ENCODE data around the gene NOD2. TPM values are rescaled to one million over a fixed set of nuclear protein-coding genes. Genes with fewer than 3 reads are reported as not detected.

NOD2 gene
- total and polyA plus RNA-seq, 2 of the 13 experiments (the other 11 are each of a cell fraction or from before 2014, with no cell fraction given): 0.27 to 0.81 TPM

DNA sequence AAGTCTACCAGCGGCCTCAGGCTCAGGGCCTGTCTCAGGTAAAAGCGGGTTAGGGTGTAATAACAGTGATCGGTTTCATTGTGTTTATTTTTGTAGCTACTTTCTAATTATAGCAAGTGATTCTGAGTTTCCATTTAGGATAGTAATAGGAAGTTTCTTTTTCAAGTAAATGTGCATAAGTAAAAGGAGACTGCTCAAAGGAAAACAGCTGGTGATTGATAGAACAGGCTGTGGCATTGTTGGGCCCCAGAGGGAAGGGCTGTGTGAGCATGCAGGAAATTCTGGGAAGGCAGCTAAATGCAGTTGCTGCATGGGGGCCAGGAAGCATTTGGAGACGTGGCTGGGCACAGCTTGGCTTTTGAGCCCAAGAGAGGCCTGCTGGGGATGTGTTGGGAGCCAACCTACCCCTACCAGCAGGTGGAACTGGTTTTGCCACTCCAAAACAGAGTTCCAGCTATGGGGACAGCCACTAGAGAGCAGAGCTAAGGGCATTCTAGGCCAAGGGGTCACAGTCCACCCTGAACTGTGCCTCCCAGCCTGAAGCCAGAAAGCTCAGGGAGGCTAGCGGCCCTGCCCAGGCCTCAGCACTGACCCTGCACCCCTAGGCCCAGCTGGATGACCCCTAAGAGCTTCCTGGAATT is 24.9 kb upstream of the NOD2 start (continued):
- TF ChIP-seq ZNF646 (CRISPR knock-in tag; IDR thresholded peaks at IDR 0.05): no peak
- no peak for TF ChIP-seq MED8 (CRISPR knock-in tag; IDR thresholded peaks at IDR 0.05; ENCODE audit: insufficient replicate concordance)
- TF ChIP-seq MIXL1 (CRISPR knock-in tag; IDR thresholded peaks at IDR 0.05): no peak
- TF ChIP-seq NFE2L2 (IDR thresholded peaks at IDR 0.05; ENCODE audit: low read length): no peak
- TF ChIP-seq, protein P1, sequence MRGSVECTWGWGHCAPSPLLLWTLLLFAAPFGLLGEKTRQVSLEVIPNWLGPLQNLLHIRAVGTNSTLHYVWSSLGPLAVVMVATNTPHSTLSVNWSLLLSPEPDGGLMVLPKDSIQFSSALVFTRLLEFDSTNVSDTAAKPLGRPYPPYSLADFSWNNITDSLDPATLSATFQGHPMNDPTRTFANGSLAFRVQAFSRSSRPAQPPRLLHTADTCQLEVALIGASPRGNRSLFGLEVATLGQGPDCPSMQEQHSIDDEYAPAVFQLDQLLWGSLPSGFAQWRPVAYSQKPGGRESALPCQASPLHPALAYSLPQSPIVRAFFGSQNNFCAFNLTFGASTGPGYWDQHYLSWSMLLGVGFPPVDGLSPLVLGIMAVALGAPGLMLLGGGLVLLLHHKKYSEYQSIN (CRISPR knock-in tag; IDR thresholded peaks at IDR 0.05; ENCODE audit: borderline replicate concordance): no peak
- TF ChIP-seq NFYB (CRISPR knock-in tag; IDR thresholded peaks at IDR 0.05): no peak
- no peak; the same call in 1 of the 2 replicates for TF ChIP-seq ZNF281 (CRISPR knock-in tag; IDR thresholded peaks at IDR 0.05; ENCODE audit: borderline replicate concordance)
- TF ChIP-seq ZNF136 (CRISPR knock-in tag; IDR thresholded peaks at IDR 0.05; ENCODE audit: low read depth): 0 out of 2 replicates have a peak, but pooled peaks have one; percentile 29
- no peak for TF ChIP-seq MAF1 (CRISPR knock-in tag; IDR thresholded peaks at IDR 0.05; ENCODE audit: borderline replicate concordance)
- TF ChIP-seq ZBTB39 (CRISPR knock-in tag; IDR thresholded peaks at IDR 0.05): no peak
- TF ChIP-seq ZNF432 (CRISPR knock-in tag; IDR thresholded peaks at IDR 0.05; ENCODE audit: borderline replicate concordance): no peak

All from HepG2 (cell line).